Measurements from ENCODE around the gene TNRC6C.
A peak's percentile ranks its signal among the peaks of the same experiment; 100 is the strongest.
"Not testable (repeated sequence)": the region's sequence is repeated elsewhere in the genome, so short reads cannot be mapped to it uniquely, and the experiment has no call there.

Gene TNRC6C

DNA sequence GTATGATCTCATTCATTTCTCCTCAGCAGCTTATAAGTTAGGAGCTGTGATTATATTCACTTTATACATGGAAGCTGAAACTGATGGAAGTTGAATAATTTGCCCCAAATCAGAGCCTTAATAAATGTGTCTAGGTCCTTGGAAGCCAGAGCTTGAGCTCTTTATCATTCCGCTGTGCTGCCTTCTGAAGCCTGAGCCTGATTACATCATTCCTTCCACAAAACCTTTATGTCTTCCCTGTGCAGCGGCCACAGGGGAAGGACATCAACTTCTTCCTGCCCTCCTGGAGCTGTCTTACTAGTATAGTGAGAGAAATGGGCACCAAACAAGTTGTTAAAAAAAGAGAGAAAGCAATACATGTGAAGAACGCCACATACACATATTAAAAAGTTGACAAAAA, 6.8 kb downstream of the TNRC6C start:
- no peak for DNase-seq

- DNase-seq = no peak
These were observed 8.0 kb downstream of the TNRC6C start for GRCh38 chr17:77966476-77966875.

- no peak for DNase-seq
These were observed 10.3 kb downstream of the TNRC6C start for GRCh38 chr17:77968788-77969187.

- DNase-seq = not testable (repeated sequence)
These were observed 13.8 kb downstream of the TNRC6C start for GRCh38 chr17:77972271-77972670.

DNA sequence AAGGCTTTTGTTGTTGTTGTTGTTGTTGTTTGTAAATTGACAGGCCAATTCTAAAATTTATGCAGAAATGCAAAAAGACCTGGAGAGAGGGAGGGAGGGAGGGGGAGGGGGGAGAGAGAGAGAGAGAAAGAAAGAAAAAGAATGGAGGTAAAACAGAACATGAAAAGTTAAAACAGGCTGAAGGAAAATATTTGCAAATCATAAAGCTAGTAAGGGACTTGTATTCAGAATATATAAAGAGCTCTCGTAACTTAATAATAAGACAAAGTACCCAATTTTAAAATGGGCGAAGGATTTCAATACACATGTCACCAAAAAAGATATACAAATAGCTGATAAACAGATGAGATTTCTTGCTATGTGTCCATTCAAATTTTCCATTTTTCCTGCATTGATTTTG, 15.4 kb downstream of the TNRC6C start:
- no peak for DNase-seq

- no peak for DNase-seq
These were observed 15.9 kb downstream of the TNRC6C start for GRCh38 chr17:77974396-77974795.

DNA sequence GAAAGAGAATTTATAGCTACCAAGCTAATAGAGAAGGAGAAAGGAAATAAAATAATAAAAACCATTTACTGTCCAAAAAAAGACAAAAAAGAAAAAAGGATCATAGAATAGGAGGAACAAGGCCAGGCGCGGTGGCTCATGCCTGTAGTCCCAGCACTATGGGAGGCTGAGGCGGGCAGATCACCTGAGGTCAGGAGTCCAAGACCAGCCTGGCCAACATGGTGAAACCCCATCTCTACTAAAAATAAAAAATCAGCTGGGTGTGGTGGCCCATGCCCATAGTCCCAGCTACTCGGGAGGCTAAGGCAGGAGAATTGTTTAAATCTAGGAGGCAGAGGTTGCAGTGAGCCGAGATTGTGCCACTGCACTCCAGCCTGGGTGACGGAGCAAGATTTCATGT, 23.9 kb downstream of the TNRC6C start:
- DNase-seq = not testable (repeated sequence)

- no peak for DNase-seq
These were observed 31.8 kb downstream of the TNRC6C start for GRCh38 chr17:77990301-77990700.

DNA sequence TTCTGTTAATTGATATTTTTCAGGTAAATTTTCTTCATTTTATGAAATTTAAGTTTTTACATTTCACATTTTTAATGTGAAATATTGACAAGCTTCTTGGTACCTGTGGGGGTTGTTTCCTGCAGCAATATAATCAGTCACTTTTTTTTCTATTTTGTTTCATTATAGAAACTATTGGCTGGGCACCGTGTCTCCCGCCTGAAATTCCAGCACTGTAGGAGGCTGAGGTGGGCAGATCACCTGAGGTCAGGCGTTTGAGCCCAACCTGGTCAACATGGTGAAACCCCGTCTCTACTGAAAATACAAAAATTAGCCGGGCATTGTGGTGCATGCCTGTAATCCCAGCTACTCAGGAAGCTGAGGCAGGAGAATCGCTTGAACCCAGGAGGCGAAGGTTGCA, 35.2 kb downstream of the TNRC6C start:
- DNase-seq = not testable (repeated sequence)

GRCh38 chr17:77995146-77995852, 36.8 kb downstream of the TNRC6C start:
- peak in 1 of 2 experiments; percentile 29 for DNase-seq

GRCh38 chr17:77996256-77996655, 37.8 kb downstream of the TNRC6C start:
- DNase-seq = no peak

DNA sequence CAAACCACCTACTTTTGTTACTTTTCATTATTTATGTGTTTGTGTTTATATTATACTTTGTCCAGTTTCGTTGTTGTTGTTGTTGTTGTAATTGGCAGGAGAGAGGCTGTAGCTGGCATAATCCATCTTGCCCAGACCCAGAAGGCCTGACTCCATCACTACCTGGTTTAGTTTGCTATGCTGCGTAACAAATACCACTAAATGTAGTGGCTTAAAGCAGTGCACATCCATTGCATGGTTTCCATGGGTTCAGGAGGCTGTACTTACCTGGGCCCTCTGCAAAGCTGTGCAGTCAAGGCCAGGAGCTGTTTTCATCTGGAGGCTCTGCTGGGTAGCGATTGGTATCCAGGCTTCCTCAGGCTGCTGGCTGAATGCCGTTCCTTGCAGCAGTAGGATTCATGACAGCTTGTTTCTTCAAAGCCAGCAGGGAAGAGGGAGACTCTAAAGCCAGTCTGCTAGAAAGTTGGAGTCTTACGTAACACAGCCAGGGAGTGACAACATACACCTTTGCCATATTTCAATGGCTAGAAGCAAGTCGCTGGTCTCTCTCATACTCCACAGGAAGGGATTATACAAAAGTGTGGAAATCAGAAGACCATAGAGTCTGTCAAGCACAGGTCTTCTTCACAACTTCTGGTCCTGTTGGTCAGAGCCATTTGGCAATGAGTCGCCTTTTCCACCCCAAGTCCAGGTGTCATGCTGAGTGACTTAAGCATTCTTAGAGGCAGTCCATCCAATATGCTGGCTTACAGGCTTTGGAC, 41.1 kb downstream of the TNRC6C start:
- no peak for DNase-seq

DNA sequence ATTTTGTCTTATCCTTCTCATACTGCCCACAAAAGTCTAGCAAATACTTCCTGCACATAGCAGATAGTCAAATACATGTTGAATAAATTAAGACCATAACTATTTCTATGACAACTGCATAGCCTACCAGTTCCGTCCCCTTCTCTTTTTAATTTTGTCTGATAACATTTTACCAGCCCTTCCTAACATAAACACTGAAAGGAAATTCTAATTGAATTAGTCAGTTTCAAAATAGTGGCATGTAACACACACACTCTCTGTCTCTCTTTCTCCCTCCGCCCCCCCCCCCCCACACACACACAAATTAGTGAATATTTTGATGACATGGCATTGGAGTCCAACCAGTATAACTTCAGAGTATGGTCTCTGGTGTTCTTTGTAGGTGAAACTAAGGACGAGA, 41.8 kb downstream of the TNRC6C start:
- no peak for DNase-seq

GRCh38 chr17:78001182-78001581, 42.7 kb downstream of the TNRC6C start:
- DNase-seq = no peak

DNA sequence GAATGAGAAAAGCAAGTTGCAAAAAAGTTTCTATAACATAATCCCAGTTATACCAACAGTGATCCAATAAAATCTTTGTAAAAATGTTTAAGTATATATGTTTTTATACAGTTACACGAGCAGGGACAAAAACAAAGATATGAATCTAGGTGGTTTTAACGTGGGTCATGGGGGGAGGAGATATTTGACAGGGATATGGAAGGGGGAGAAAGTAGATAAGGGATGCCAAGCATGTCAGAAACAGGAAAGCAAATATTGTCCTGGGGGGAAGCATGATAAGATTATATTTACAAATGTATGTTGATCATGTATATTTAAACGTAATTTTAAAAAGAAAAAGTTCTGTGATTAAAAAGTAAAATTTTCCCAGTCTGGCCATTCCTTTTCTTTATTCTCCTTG, 43.1 kb downstream of the TNRC6C start:
- DNase-seq = no peak

GRCh38 chr17:78002166-78002565, 43.7 kb downstream of the TNRC6C start:
- DNase-seq = no peak

- DNase-seq = no peak
These were observed 47.1 kb downstream of the TNRC6C start for GRCh38 chr17:78005452-78006171.

DNA sequence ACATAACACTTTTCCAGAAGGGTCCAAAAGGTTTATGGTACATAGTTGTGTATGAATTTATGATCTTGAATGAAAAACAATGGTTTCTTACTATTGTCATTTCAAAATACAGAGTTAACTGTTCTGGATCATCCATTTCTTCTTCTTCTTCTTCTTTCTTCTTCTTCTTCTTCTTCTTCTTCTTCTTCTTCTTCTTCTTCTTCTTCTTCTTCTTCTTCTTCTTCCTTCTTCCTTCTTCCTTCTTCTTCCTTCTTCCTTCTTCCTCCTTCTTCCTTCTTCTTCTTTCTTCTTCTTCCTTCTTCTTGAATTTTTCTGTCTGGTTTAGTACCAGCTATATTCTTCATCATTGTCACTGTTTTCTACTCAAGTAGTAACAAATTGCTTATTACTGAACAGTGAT, 47.8 kb downstream of the TNRC6C start:
- DNase-seq = no peak

- no peak for DNase-seq
These were observed 49.1 kb downstream of the TNRC6C start for GRCh38 chr17:78007647-78008046.

GRCh38 chr17:78010759-78011158, 52.3 kb downstream of the TNRC6C start:
- no peak for DNase-seq

DNA sequence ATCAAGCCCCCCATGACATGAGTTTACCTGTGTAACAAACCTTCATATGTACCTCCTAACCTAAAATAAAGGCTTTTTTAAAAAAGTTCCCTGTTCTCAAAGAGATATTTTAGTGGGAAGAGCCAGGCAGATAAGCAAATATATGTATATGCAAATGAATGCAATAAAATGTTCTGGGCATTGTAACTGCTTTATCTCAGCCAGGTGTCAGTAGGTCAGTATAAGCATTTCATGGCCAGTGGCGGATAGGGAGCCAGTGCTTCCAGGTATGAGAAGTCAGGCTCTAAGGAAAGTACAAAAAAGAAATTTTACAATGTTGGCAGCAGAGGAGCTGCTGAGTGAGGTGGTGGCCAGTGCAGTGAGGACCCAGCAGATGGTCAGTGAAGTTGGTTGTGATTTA, 53.9 kb downstream of the TNRC6C start:
- DNase-seq = no peak

DNA sequence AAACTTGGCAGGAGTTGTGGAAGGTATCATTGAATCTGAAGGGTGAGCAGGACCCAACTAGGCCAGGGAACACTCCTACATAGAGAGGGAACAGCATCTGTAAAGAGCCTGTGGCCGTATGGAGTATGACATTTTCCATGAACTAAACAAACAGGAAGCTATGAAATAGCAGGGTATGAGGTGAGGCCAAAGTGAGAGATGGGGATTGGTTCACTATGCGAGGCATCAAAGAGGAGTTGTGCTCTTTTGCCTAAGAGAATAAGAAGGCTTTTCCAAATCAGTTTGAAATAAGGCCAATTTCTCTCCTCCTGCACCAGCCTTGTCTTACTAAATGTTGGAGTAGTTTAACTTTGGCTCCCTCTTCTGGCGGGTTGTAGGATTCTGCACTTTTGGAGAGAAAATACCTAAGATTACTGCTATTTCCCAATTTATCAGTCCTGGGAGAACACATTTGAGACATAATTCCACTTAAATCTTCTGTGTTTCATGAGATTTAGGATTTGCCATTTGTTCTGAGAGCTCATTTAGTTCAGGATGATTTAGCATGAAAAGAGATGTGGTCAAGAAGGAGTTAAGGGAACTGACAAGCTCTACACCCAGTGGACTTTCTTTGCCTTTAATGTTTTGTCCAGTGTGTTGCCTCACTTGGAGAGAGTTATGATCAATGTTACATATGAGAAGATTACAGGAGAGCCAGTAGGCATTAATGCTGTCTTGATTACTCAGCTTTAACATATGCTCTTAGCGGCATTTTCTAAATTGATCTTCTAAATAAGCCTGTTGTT, 55.4 kb downstream of the TNRC6C start:
- peak; percentile 19 to 52 for DNase-seq

GRCh38 chr17:78014646-78015045, 56.1 kb downstream of the TNRC6C start:
- DNase-seq = no peak

All from NCI-H1930 (cell line).